Activated CD4-positive, alpha-beta T cell treated with anti-CD3 and anti-CD28 coated beads, Interleukin-2, amount 50 U/mL, for 1 hour (primary cell): ENCODE data around the gene OXGR1.
"Not testable (repeated sequence)": the region's sequence is repeated elsewhere in the genome, so short reads cannot be mapped to it uniquely, and the experiment has no call there.

Source experiments
- DNase-seq: peaks from one replicate; pipeline ENCODE4 v3.0.0-alpha.2; 2020

The OXGR1 gene

DNA sequence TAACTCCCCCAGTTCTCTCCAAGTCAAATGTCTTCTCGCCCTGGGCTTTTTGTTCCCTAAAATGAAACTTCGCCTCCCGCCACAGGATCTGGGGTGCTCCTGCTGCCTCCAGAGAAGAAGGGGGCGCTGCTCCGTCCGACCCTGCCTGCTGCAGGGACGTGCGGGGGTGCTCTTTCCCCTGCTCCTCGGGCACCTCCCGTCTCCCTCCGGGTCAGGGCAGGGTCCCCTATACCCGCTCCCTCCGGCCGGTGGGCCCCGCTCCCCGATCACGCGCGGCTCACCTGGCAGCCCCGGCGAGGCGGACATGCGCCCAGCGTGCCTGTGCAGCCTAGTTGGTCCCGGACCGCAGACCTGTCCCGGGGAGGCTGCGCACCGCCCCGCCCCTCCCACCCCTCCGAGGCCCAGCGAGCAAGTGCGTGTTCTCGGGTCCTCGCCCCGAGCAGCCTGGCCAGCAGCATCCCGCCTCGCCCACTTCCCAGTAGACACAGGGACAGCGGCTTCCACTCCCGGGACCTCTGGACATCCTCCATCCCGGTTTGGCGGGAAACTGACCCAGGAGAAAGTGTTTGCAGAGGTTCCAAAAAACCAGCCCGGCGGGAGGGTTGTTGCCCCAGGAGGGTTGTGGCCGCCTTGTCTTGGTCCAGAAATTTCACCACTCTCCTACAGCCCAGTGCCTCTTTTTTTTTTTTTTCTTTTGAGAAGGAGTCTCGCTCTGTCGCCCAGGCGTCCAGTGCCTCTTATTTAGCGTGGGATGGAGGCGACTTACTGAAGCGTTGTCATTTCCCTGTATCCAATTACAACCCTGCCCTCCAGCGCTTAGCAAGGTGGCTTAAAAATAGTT is at the start of gene OXGR1:
Gene OXGR1 (minus strand): TSS at position 460 of the 841 bp plus-strand sequence. CDS start 6,717 bp downstream, outside the sequence.
- DNase-seq = no peak

DNA sequence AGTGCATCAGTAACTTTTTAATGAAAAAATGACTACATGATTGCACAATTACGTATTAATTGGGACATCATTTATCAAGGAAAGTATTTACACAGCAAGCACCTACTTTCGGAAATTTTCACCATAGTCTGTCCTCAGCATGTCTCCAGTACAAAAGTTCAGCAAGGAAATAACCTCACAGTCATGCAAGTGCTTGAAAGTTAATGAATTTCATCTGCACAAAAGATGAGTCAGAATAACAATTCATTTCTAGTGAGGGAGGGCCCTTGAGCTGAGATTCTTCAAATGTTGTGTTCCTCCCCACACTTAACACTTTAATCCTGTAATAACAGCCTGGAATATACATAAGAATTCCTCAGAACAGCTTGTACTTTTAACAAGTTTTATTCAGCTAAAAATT is 49.0 kb upstream of the OXGR1 start:
- no peak for DNase-seq

DNA sequence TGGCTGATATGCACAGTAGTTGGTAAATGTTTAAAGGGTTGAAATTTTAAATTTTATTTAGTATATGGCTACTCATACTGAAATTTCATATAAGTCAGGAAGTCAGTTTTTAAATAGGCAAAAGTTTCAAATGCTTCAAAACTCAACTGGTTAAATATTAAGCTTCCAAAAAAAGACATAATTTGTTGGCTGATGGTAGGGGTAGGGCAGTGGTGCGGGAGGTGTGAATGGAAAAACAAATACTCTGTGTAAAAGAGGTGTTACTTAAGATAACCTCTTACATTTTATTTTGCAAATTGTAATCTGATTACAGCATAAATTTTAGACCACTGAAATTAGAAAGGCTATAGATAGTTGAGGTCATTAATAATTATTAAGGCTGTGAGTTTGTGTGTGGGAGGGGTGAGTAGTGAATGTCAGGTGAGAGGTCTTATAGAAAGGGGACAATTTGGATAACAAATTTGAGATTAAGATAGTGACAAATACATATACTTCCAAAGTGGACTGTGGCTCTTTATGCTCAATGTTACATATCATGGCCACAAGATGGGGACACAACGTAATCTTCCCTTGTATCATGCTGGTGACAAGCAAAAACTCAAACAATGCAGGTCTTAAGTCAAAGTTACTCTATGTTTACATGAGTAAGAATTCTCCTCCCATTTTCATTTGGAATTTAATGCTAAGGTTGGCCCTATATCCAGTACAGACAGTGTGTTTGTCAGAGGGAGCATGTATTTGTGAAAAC is 36.6 kb upstream of the OXGR1 start:
- DNase-seq = no peak

DNA sequence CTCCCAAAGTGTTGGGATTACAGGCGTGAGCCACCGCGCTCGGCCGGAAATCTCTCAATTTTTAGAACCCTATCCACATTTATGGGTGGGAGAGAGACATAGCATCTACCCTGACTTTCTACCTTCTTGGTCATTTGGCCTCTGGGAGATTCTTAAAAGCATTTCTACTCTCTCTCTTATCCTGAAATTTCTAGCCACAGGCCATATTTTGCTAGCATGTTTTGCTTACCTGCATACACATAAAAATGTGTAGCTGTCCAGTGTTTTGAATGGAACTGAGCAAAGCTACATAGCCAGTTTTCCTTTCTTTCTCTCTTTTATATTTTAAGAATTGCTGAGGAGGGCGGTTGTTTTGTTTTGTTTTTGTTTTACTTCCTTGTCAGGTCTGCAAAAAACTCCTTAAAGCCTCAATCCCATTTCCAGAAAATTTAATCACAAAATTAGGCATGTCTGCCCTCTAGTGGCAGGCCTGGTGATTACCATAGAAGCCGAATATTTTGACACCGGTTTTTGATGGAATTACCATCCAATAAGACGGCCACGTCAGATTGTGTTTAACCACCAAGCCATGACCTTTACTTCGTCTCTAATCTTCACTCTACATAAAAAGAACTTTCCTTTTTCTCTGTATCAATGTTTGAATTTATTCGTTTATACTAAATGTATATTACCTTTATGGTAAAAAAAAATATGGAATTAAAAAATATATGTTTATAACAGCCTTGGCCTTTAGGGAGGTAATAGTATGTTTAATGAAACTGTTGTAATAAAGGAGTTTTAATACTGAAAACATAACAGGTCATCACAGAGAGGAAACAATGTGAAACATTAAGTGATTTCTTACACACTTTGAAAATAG is 34.4 kb upstream of the OXGR1 start:
- DNase-seq = peak; percentile 19

DNA sequence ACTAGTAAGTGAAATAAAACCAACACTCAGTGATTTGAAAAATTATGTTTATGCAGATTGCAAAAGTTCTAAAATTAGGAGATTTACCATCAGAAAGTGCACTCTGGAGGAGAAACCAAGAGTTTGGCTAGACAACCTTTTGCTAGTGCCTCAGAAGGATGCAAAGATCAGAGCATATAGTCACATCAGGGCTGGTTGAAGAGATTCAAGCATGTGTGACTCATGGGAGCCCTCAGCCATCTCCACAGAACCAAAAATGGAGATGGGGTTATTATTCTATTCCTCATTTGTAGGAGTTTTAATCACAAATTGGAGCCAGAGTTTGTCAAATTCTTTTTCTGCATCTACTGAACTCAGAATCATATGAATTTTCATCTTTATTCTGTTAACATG is 32.9 kb upstream of the OXGR1 start:
- DNase-seq = no peak

DNA sequence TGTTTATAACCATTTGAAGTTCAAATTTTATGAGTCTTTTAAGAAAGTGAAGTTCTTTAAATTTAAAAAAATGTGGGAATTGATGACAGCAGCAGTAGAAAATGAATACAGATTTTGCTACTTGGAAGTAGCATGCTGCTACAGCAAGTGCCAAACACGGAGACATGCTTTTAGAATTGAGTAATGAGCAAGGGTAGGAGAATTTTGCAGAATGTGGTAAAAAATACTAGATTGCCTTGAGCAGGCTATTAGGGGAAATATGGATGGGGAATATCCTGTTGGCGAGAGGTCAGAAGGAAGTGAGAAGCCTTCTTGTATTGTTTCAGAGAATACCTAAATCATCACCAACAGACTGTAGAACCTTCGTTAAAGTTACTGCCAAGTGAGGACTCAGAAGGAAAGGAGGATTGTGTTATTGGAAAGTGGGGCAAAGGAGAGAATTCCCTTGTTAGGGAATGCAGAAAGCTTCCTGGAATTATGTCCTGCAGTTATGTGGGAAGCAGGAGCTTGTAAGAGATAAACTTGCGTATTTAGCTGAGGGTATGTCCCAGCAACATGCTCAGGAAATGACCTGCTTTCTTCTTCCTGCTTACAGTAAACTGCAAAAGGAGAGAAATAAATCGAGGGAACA is 32.4 kb upstream of the OXGR1 start:
- DNase-seq = no peak

DNA sequence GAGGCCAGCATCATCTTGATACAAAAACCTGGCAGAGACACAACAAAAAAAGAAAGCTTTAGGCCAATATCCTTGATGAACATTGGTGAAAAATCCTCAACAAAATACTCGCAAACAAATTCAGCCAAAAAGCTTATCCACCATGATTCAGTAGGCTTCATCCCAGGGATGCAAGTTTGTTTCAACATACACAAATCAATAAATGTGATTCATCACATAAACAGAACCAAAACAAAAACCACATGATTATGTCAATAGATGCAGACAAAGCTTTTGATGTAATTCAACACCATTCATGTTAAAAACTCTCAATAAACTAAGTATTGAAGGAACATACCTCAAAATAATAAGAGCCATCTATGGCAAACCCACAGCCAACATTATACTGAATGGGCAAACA is 29.5 kb upstream of the OXGR1 start:
- DNase-seq = not testable (repeated sequence)

DNA sequence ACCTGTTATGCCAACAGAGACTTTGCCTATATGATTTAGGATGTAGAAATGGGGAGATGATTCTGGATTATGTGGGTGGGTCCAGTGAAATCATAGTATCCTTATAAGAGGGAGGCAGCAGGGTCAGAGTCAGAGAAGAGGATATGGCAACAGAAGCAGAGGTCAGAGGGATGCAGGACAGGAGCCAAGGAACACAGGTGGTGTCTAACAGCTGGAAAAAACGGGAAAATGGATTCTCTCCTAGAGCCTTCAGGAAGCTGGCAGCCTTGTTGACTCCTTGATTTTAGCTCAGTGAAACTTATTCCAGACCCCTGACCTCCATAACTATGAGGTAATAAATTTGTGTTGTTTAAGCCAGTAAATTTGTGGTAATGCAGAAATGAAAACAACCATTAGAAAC is 28.8 kb upstream of the OXGR1 start:
- no peak for DNase-seq

DNA sequence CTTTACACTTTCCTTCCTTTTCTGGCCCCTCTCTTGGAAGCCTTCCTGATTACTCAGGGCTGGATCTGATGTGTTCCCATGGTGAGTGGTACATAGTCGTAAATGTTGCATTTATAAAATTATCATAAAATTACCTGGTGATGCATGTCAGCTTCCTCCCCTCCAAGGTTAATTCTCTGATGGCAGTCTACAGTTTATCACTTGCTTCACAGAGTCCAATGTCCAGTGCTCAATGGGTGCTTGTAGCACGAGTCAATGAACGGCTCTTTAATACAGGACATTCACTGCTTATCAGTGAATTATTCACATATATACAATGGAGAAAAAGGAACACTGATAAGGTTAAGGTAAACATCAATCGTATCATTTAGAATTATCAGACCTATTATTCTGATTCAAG is 27.0 kb upstream of the OXGR1 start:
- DNase-seq = no peak

DNA sequence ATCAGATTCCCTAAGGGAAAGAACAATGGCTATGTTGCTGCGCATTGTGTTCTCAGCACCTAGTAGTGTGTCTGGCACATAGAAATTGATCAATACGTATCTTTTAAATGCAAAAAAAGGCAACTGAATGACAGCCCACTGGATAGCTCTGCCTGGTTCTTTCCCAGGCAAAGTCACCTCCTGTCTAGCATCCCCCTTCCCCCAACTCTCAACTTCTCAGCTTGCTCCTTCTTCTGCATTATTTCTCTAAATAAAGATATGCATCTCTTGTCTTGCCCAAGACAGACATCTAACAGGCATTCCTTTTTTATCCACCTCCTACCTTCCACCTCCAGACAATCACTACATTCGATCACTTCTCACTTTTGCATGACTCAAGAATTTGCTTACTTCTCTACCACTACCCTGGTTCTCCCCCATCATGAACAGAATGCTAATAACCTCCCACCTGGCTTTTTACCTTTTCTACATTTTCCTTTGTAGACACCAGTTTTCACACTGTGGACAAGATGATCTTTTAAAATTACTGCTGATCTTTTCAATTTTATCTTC is 26.5 kb upstream of the OXGR1 start:
- no peak for DNase-seq

DNA sequence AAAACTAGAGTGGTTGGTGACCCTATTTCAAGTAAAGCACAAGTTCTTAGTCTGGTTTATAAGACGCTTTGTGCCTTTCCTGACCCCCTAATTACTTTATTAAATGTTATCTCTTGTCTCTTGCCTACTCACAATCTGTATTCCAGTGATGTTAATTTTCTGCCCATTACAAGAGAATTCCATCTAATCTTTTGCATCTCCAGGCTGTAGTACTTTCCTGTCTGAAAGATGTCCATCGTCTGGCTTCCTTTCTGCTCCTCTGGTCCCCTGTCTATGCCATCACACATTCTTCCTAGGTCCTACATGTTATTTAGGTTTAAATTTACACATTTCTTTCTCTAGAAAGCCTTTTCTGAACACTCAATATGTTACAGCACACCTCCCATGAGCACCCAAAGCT is 25.9 kb upstream of the OXGR1 start:
- DNase-seq = no peak

DNA sequence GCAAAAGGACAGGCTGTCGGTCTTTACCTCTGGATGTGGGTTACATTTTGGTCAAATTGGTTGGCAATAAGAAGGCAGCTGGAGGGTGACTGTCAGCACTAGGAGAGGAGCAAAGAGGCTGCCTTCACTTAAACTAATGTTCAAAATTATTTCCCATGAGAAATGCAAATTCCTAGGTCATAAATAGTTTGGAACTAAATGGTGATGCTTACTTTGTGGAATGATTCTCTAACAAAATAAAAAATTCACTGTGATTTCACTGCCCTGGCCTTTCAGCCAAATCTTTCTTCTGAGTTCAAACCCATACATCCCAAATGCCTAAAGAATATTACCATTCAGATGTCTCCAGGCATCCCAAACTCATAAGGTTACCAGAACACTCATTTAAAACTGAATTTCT is 25.0 kb upstream of the OXGR1 start:
- no peak for DNase-seq

DNA sequence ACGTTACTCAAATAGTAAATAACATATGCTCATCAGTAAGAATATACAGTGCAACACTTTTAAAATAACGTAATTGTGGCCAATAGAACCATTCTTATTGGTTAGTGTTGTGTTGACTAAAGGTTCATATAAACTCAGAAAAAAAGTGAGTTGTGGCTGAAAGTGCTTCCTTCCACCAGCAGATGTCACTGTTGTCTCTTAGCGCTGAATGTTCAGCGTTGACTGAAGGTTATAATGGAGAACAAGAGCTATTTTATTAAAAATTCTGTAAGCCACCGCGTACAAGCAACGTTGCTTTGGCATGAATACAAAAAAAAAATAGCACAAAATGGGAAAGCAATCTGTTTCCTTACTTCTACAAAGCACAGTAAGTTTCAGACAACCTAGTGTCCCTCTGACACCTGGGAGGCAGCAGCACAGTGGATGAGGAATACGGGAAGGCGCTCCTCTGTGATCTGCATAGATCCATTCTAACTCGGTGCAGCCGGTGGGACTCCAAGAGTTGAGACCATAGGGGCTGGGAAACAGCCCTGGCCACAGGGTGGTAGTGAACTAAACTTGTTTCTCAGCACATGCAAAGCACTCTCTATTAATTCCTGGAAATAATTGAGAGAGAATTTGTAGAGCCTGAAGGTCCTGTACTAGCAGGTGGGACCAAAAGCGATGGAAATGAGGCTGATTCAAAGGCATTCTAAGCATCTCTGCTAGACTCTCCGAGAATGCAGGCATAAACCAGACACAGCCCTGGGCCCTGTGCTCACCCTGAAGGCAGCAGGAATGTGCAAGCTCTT is 23.9 kb upstream of the OXGR1 start:
- DNase-seq = no peak

DNA sequence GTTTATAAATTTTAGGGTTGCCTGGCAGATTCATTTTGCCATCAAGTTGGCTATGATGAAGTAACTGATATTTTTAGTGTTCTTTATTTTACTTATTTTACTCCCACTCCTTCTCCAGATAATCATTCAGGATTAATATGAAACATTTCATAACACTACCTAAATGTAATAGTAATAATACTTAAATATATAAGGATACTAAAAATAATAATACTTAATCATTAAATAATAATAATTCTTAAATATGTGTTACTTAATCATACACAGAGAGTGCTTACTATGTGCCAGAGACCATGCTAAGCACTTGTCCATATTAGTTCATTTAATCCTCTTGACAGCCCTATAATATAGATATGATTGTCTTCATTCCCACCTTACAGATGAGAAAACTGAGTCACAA is 23.0 kb upstream of the OXGR1 start:
- DNase-seq = no peak

DNA sequence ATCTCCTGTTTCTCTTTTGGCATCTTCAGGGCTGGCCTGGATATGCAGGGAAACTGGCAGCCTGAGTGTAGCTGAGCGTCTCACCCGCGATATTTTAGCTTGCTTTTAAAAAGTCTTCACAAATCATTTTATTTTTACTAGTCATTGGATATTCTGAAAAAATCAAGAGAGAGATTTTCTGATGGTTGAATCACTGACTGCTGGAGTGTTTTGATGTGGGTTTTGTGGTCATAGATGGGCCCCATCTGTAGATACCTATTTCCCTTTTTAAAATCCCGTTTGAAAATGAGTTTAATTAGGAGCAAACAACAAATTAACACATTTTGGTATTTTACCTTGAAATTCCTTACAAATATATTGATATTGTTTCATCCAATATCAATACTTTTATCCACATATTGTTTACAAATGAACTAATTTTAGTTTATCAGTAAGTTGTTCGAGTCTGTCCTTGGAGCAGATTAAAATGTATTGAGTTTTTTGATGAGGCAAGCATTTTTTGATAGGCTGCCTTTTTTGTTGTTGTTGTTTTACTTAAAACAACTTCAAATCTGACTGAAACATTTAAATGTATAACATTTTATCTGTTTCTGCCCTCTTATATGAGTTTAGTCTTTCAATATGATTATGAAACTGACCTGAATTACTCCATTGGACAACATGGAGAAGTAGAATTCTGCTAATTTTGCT is 21.5 kb upstream of the OXGR1 start:
- no peak for DNase-seq

DNA sequence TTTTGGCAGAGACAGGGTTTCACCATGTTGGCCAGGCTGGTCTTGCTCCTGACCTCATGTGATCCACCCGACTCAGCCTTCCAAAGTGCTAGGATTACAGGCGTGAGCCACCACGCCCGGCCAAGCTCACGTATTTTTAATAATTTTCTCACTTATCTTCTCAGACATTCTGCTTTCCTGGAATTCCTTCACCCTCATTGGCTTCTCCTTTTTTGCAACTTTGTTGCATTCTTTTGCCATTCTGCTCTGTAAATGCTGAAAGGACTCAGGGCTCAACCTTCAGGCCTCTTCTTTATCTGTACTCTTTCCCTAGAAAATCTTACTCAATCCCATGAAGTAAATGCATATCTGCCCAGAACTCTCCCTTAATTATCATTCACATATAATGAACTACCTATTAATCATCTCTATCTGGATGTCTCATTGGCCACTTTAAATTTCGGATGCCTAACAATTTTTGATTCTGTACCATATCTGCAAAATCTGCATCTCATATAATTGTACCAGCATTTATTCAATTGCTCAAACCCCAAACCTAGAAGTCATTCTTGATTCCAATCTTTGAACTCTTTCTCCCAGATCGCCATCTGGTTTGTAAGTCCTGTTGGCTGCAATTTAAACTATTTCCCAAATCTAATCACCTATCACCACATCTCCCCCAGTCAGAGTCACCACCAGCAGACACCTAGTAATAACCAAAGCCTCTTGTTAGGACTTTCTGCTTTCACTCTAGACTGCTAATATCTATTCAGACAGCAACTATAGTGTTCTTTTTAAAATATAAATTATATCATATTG is 18.2 kb upstream of the OXGR1 start:
- DNase-seq = no peak

DNA sequence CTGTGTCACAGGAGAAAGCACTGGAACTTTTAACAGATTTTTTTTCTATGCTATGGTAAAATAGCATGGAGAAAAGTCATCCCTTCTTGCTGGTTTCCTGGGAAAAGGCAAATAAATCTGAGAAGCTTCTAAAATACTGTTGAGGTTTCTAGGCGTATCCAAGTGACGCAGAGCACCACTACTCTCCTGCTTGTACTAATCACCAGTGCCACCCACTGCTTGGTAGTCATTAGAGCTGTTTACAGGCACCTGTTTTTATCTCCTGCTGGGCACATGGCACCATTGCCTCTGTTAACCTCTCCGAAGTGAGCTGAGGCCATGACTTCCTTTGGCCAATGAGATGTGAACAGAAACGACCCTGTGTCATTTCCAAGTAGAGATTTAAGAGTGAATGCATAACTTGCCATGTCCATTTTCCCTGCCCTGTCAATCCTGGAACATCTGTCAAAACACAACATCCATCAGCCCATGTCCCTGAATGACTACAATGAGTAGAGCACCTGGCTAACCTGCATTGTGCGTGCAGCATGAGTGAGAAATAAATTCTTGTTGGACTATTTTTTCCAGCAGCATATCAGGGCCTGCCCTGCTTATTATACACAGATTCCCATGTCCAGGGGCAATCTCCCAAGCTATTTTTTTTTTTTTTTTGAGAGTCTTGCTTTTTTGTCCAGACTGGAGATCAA is 17.3 kb upstream of the OXGR1 start:
- DNase-seq = no peak

DNA sequence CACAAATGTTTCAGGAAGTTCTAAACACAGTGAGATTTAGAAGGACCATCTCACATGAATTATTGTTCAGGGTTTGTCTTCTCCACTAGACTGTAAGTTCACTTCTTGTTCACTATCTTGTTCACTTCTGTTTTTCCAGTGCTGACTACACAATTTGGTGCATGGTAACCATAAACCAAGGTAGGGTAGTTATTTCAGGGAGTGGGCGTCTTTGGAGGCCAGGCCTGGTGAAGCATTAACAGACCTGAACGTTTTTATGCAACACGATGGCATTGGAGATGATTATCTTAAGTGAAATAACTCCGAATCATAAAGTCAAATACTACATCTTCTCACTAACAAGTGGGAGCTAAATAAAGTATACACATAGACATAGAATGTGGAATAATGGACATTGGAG is 14.4 kb upstream of the OXGR1 start:
- DNase-seq = no peak

DNA sequence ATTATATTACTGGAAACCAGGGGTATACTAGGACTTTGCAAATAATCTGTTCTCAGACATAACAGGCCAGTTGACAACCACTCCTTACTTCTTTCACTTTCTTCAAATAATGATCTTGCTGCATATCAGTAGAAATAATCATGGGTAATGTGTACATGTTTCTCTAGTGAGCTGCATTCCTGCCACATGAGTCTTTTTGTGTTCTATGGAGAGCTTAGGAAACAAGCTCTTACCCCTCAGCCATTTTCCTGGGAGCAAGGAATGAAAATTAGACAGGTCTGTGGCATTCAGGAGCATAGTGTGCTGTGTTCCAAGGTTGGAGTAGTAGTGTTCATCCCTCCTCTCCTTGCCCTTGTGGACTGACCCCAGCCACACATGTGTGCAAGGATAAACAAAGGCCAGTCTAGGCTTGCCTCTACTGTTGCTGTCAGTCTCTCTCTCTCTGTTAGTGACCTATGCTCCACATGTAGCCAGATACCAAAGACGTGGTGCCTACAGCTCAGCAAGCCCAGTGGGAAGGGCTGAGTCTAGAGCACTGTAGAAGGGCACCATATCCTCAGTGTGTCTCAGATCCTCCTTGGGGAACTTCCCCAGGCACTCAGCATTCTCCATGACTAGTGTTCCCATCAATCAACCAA is 11.5 kb upstream of the OXGR1 start:
- no peak for DNase-seq
